HUES48 (cell line): ENCODE measurements around the gene SKIDA1.

Source experiments
- H3K27ac ChIP-seq: one replicate; pipeline ENCODE4 v1.7.0; 2013; ENCODE audit warnings: low read depth, low read length, inconsistent platforms
- H3K27me3 ChIP-seq: 2 replicates; pipeline ENCODE4 v1.6.1; 2013; ENCODE audit warnings: mild to moderate bottlenecking, low read length; ENCODE audit not compliant: control insufficient read depth, insufficient read depth
- H3K36me3 ChIP-seq: 2 replicates; pipeline ENCODE4 v1.6.1; 2013; ENCODE audit warnings: low read length; ENCODE audit not compliant: control insufficient read depth, insufficient read depth
- H3K4me1 ChIP-seq: 2 replicates; pipeline ENCODE4 v1.6.1; 2013; ENCODE audit warnings: mild to moderate bottlenecking, low read length; ENCODE audit not compliant: control insufficient read depth, insufficient read depth
- H3K4me3 ChIP-seq: 2 replicates; pipeline ENCODE4 v1.5.1; 2013; ENCODE audit warnings: mild to moderate bottlenecking, low read depth, low read length
- H3K9ac ChIP-seq: 2 replicates; pipeline ENCODE4 v1.6.1; 2013; ENCODE audit warnings: mild to moderate bottlenecking, low read depth, low read length, moderate library complexity
- H3K9me3 ChIP-seq: 2 replicates; pipeline ENCODE4 v1.6.1; 2013; ENCODE audit warnings: low read length; ENCODE audit not compliant: control insufficient read depth, insufficient read depth

SKIDA1 gene

DNA sequence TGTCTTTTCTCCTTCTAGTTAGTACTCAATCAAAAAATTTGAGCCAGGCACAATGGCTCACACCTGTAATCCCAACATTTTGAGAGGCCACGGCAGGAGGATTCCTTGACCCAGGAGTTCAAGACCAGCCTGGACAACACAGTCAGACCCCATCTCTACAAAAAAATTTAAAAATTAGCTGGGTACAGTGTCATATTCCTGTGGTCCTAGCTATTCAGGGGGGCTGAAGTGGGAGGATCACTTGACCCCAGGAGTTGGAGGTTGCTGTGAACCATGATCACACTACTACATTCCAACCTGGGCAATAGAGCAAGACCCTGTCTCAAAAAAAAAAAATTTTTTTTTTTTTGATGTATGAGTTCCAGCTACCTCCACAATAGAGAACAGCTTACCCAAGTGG is 57.8 kb downstream of the SKIDA1 start:
- Histone ChIP-seq H3K27ac (no peak overlapping the region), H3K4me1 (no peaks in the 10 kb centered on the region), H3K9ac (no peak overlapping the region), H3K27me3 (no peaks in the 10 kb centered on the region), H3K9me3 (no peaks in the 10 kb centered on the region), H3K4me3 (no peak overlapping the region), H3K36me3 (no peaks in the 10 kb centered on the region)

DNA sequence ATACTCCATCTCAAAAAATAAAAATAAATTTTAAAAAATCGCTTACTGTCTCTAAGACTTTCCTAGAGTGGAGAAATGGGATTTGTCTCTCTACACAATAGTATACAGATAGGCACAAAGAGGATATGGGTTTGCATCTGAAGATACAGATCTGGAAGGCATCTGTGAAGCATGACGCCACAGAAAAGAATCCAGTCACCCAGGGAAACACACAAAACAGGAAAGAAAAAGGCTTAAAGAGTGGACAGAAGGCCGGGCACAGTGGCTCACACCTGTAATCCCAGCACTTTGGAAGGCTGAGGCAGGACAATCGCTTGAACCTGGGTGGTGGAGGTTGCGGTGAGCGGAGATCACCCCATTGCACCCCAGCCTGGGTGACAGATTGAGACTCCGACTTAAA is 61.3 kb downstream of the SKIDA1 start:
- H3K9me3 ChIP-seq = no peaks in the 10 kb centered on the region
- no peaks in the 10 kb centered on the region for H3K36me3 ChIP-seq
- no peaks in the 10 kb centered on the region for H3K27me3 ChIP-seq
- no peak overlapping the region for H3K27ac ChIP-seq
- no peaks in the 10 kb centered on the region for H3K4me1 ChIP-seq
- H3K9ac ChIP-seq = no peak overlapping the region
- no peak overlapping the region for H3K4me3 ChIP-seq
